ENCODE measurements around the gene M1AP. TPM values are rescaled to one million over a fixed set of nuclear protein-coding genes. Genes with fewer than 3 reads are reported as not detected.

Gene M1AP
- total and polyA plus RNA-seq, 10 donors = 0.26 to 2.0 (median 0.65) TPM

DNA sequence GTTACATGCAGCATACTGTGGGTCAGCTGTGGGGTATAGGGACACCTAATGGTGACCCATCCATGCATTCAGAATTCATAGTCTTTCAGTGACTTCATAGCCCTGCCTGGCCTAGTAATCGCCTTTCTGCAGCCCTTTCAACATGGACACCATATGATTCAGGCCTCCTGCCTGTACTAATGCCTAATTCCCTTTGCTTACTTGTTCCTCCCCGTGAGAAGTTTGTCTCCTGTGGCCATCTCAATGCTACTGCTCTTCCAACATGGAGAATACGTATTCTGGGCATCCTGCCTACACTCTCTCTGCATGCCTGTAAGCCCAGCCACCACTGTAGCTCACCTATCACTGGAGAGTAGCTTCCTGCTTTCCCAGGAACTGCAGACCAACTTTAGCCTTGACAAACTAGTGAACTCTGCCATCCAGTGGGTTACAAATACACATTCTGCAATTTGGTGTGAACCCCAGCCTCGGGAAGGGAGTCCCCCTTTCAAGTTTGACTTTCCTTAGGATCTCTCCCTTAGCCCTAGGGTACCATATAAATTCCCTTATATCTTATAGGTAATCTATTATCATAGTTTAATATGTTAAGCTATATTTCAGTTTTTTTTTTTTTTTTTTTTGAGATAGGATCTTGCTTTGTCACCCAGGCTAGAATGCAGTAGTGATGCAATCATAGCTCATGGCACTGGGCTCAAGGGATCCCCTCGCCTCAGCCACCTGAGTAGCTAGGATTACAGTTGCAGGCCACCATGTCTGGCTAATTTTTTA, 22.3 kb downstream of the M1AP start:
- no peak for TF ChIP-seq POLR2A (IDR thresholded peaks at IDR 0.05)
- TF ChIP-seq, protein P1, sequence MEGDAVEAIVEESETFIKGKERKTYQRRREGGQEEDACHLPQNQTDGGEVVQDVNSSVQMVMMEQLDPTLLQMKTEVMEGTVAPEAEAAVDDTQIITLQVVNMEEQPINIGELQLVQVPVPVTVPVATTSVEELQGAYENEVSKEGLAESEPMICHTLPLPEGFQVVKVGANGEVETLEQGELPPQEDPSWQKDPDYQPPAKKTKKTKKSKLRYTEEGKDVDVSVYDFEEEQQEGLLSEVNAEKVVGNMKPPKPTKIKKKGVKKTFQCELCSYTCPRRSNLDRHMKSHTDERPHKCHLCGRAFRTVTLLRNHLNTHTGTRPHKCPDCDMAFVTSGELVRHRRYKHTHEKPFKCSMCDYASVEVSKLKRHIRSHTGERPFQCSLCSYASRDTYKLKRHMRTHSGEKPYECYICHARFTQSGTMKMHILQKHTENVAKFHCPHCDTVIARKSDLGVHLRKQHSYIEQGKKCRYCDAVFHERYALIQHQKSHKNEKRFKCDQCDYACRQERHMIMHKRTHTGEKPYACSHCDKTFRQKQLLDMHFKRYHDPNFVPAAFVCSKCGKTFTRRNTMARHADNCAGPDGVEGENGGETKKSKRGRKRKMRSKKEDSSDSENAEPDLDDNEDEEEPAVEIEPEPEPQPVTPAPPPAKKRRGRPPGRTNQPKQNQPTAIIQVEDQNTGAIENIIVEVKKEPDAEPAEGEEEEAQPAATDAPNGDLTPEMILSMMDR (IDR thresholded peaks at IDR 0.05 in 8 of 11, conservative IDR thresholded peaks at IDR 0.05 in 3 of 11) = no peak
- no peak for TF ChIP-seq POLR2AphosphoS5 (IDR thresholded peaks at IDR 0.05)
- DNase-seq = no peak
- no peak overlapping the region for H3K27ac ChIP-seq
- no peaks in the 10 kb centered on the region for H3K27me3 ChIP-seq (replicated peaks in 1 of 7)
- H3K4me3 ChIP-seq = no peak overlapping the region
- H3K36me3 ChIP-seq = no peaks in the 10 kb centered on the region
- WGBS, 5 donors = 84 to 93% (median 89%) methylated on average over 5 of the region's 5 CpGs
- H3K9me3 ChIP-seq = peaks cover 0 to 5% (median 0%) of the 10 kb centered on the region in 8 donors
- no peaks in the 10 kb centered on the region for H3K4me1 ChIP-seq
- intact Hi-C loops (cut with DNase I; ENCODE audit: low total_unique reads) = no loop called here

DNA sequence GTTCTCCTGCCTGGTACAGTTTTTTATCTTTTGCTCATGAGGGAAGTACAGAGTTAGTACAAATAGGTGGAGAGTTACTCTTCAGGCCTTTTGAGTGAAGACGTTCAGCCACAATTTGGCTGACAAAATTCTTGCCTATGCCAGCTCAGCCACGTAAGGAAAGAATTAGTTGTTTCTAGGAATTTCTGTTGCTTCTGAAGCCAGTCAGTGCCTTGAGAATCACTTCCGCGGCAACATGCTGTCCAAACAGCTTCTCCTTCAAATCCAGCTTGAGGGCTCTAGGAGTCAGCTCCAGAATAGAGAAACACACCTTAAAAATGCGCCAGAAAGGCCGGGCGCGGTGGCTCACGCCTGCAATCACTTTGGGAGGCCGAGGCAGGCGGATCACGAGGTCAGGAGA, 27.5 kb downstream of the M1AP start:
- WGBS, 5 donors = 90 to 96% (median 94%) methylated on average over 12 of the region's 12 CpGs
- no peak overlapping the region for H3K27ac ChIP-seq
- H3K9me3 ChIP-seq = no peaks in the 10 kb centered on the region
- H3K27me3 ChIP-seq (replicated peaks in 1 of 7) = no peaks in the 10 kb centered on the region
- no peak overlapping the region for H3K4me3 ChIP-seq
- intact Hi-C loops (cut with DNase I; ENCODE audit: low total_unique reads) = no loop called here
- no peaks in the 10 kb centered on the region for H3K36me3 ChIP-seq
- peaks cover 0 to 15% (median 10%) of the 10 kb centered on the region in 6 donors for H3K4me1 ChIP-seq
- DNase-seq = no peak
- TF ChIP-seq POLR2AphosphoS5 (IDR thresholded peaks at IDR 0.05) = no peak
- no peak for TF ChIP-seq POLR2A (IDR thresholded peaks at IDR 0.05)
- TF ChIP-seq, protein P1 (IDR thresholded peaks at IDR 0.05 in 8 of 11, conservative IDR thresholded peaks at IDR 0.05 in 3 of 11) = no peak

DNA sequence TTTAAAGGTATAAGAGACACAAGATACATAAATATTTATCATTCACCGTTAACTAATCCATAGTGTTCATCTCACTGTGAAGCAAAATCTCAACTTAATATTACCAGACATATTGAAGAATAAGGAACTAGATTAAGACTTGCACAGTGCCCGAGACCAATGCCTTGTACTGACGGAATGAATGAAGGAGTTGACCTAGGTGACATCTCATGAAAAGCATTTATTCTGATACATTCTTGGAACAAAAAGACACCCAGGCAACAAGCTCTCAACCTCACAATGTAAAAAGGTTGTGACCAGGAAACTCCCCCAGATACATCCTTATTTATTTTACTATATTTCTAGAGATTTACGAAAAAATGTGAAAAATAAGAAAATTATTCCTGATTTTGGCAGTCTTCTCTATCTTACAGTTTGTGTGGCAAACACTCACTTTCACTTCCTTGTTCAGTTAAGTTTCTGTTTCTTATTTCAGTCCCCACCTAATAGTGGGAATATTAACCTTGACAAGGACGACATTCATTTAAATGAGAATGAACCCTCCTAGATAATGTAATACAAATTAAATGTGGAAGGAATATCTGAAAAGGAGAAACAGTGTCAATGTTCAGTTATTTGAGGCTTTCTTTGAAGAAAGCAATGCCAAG, 28.4 kb downstream of the M1AP start:
- Histone ChIP-seq H3K27me3 (replicated peaks in 1 of 7) (peaks cover 0 to 4% (median 0%) of the 10 kb centered on the region in 7 donors), H3K27ac (peak overlapping the region in 1 of 8 donors; percentile 19), H3K36me3 (no peaks in the 10 kb centered on the region), H3K4me1 (peaks cover 0 to 15% (median 10%) of the 10 kb centered on the region in 6 donors), H3K9me3 (no peaks in the 10 kb centered on the region), H3K4me3 (no peak overlapping the region)
- DNase-seq = no peak
- 57 to 74% (median 61%) methylated on average over 5 of the region's 5 CpGs for WGBS, 5 donors
- TF ChIP-seq POLR2A (IDR thresholded peaks at IDR 0.05) = no peak
- TF ChIP-seq, protein P1 (IDR thresholded peaks at IDR 0.05 in 8 of 11, conservative IDR thresholded peaks at IDR 0.05 in 3 of 11) = no peak
- TF ChIP-seq POLR2AphosphoS5 (IDR thresholded peaks at IDR 0.05) = no peak
- intact Hi-C loops (cut with DNase I; ENCODE audit: low total_unique reads) = no loop called here

DNA sequence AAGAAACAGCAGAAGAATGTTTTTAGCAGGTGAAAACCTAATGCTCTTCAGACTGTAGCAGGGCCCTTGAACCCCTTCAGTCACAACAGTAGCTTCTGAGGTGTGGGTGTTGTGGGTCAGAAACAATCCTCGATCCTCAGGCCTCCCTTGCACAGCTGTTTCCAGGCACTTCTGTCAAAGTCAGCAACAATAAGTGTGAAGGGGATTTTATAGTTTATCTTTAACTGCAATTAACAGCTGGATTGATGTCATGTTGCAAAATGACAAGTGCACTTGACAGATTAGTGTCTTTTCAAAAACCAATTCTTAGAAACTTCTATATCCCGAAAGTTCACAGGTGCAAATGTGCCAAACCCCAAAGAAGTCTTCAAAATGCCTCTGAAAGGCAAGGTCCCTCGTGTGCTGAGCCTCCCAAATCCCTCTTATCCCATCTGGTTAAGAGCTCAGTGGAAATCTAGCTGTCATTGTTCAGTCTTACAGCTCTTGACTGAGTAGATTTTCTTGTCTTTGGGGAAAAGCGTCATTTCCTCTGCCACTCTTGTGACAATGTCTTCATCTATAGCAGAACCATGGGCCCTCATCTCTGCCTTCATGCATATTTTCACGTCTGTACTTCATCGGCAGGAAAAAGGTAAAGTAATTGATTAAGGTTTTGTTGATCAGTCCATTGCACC, 29.6 kb downstream of the M1AP start:
- TF ChIP-seq POLR2A (IDR thresholded peaks at IDR 0.05) (no peak), POLR2AphosphoS5 (IDR thresholded peaks at IDR 0.05) (no peak)
- TF ChIP-seq, protein P1 (IDR thresholded peaks at IDR 0.05 in 8 of 11, conservative IDR thresholded peaks at IDR 0.05 in 3 of 11) = no peak
- no peak for DNase-seq
- WGBS, 5 donors = 69 to 83% (median 79%) methylated on average over 6 of the region's 6 CpGs
- no peak overlapping the region for H3K27ac ChIP-seq
- no peaks in the 10 kb centered on the region for H3K9me3 ChIP-seq
- intact Hi-C loops (cut with DNase I; ENCODE audit: low total_unique reads) = no loop called here
- no peaks in the 10 kb centered on the region for H3K36me3 ChIP-seq
- H3K4me1 ChIP-seq = peaks cover 0 to 15% (median 10%) of the 10 kb centered on the region in 6 donors
- peaks cover 0 to 13% (median 0%) of the 10 kb centered on the region in 7 donors for H3K27me3 ChIP-seq (replicated peaks in 1 of 7)
- no peak overlapping the region for H3K4me3 ChIP-seq

Measured in spleen (tissue), 11 donors.